TTC549 (cell line): ENCODE results near the gene PAX2.
A peak's percentile ranks its signal among the peaks of the same experiment; 100 is the strongest.

Experiments
- FAIRE-seq: peaks from 2 replicates; lab custom pipeline; 2012; peaks lifted over from hg19 to GRCh38; lab: Jason Lieb, UNC

Gene PAX2

DNA sequence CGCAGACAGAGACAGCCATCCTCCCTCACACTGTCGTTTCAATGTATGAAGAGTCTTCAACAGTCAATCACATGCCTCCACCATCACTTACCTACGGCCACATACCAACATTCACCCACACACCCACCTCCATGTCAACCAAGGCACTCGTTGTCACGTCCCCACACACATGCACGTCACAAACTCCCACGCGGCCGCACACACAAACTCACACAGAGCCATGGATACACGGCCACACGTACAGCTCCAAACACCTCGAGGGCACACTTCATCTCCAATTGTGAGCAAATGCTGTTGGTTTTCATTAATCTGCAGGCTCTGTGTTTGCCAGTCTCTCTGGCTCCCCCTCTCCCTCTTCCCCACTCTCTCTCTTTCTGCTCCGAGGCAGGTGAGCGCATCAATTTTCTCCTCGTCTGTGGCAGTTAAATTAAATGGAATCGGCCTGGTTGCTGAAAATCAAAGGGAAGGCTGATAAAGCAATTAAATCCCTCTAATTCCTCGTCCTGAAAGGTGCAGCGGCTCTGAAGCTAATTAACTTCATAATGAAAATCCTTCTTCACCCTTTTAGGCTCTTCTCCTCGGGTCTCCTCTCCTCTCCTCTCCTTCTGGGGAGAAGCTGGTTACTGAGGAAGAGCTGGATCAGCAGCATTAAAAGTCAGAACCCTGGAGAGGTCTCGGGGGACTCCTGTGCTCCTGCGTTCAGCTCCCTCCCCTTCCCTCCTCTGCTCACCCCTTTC, 113.5 kb downstream of the PAX2 start:
- FAIRE-seq = no peak

DNA sequence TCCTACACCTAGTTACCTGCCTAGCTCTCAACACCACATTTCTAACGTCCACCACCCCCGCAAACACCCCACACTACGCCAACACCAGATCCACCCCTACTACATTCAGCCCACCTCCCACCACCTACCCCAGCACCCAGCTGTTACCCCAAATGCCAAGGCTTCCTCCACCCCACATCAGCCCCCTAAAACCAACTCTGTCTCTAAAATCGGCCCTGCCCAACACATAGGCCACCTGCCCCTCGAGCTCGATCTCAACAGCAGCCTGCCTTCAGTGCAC, 114.0 kb downstream of the PAX2 start:
- no peak for FAIRE-seq

DNA sequence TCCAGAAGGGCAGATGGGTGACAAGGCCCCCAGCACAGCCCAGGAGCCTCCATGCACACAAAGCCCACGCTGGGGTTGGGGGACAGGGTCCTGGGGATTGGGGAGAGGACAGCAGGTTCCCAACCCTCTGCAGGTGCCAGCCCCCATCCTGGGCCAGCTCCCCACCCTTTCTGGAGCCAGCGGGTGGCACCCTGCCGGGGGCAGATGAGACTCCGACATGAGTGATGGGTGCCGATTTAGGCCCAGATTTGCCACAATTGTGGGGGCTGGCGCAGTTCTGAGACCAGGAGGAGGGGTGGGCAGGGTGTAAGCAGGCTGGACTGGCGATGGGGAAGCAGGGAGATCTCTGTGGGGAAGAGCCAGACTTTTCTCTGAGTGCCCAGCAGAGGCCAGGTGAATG, 118.1 kb downstream of the PAX2 start:
- no peak for FAIRE-seq

DNA sequence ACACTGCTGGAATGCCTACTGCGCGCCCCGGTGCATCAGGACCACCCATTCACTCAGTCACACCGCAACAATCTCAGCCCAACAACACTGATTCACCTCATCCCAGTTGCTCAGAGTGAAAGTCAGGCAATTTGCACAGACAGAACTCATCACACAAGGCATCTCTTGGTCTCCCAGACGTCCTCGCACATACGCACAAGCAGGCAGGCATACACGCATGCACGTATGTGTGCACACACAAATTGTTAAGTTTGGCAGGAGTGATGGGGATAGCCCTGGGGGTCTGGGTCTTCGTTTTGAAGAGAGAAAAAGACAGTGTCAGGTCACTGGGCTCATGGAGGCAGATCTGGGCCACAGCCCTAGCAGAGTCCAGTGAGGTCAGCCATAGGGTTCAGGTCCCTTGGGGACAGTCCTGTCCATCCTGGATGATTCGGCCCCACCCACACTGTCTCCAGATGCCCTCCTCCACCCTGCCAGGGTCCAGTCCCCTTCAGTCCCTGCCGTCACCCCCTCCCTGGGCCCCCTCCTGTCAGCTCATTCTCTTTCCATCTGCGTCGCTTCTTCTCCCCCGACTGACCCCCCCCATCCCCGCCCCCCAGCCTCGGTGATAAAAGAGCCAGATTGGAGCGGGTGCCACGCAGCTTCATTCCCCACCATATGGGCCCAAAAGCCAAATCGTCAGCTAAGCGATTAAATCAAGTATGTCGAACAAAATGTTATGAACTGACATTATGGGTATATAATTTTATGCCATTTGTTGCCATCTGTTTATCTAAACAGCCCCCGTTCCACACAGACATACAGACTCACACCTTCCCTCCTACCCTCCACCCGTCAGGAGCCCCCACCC, 118.9 kb downstream of the PAX2 start:
- no peak for FAIRE-seq

DNA sequence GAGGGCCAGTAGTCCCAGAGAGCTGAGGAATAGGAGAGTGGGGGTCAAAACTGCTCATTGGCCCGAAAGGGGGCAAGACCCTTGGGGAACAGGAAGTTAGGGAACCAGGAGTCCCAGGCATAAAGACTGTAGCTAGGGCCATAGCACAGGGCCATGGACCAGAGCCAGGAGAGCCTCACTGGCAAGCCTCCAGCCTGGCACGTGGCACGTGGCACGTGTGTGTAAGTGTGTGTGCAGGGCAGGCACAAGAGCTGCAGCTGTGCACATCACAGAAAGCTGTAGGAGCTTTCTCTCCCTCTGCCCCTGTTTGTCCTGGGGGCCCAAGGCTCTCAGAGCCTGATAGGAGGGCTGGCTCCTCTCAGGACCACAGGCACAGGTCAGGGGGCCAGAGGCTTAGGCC, 119.6 kb downstream of the PAX2 start:
- no peak for FAIRE-seq

DNA sequence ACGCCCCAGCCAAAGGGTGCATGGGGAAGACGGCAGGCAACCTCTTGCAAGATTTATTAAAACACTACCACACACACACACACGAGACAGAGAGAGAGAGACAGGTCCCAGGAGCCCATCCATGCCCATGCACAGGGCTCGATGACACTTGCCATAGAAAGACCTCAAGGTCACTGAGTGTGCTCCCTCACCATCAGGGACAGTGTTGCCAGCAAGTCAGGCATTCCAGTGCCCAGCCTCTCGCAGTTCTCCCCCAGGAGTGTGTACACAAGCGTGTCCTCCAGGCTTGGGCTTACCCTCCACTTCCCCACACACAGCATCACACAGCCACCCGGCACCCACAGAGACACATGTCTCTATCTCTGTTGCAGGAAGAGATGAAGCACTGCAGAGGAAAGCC, 120.6 kb downstream of the PAX2 start:
- FAIRE-seq = no peak

DNA sequence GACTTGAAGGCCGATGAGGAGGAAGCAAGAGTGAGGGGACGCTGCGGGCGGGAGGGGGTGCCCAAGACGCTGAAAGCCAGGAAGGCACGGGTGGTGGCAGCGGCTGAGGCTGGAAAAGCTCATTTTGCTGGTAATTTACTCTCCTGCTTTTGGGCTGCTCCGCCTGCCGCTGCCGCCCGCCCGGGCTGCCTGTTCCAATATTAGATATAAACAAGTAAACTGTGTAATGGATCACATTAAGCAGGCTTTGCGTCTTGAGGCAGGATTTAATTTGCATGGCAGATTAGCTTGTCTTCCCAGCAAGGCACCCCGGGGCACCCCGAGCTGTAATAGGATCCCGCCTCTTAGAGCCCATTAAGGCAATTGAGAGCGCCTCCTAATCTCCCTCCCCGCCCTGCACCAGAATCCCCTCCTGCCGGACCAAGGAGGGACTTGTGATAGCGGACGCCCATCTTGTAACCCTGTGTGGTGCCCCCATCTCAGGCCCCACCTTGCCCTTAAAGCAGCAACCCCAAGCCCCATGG, 121.3 kb downstream of the PAX2 start:
- FAIRE-seq = no peak

DNA sequence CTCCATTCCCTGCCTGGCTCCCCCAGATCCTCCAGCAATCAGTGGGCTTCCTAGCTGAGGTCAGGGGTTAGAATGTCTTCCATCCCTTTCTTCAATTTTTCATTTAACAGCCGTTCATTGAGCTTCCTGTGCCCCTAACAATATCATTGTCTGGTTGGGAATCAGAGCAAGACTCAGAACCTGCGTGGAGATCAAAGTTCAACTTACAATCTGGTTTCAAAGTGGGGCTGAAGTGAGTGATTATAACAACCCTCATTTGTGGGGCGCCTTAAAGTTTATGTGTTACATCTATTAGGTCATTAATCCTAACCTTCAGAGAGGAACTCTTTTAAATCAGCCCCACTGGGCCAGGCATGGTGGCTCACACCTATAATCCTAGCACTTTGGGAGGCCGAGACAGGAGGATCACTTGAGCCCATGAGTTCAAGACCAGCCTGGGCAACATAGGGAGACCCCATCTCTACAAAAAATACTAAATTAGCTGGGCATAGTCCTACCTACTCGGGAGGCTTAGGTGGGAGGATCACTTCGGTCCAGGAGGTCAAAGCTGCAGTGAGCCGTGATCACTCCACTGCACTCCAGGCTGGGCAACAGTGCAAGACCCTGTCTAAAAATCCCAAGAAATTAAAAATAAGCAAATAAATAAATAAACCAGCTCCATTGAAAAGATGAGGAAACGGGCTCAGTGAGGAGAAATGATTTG, 122.0 kb downstream of the PAX2 start:
- no peak for FAIRE-seq

DNA sequence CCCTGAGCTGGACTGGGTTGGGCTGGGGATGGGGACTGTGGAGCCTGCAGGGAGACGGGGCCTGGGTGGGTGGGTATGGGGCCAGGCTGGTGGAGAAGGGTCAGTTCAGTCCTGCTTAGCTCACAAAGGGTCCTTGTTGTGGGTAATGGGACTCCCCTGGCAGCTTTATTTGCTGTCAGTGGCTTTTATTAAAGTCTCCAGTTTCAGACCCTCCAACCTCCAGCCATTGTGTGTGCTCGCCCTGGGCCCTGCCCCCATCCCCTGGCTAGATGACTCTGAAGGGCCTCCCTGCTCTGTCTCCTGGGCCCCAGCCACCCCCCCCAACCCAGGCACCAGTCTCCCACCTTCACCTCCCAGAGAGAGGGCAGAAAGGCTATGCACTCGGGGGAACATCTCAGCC, 123.0 kb downstream of the PAX2 start:
- no peak for FAIRE-seq

DNA sequence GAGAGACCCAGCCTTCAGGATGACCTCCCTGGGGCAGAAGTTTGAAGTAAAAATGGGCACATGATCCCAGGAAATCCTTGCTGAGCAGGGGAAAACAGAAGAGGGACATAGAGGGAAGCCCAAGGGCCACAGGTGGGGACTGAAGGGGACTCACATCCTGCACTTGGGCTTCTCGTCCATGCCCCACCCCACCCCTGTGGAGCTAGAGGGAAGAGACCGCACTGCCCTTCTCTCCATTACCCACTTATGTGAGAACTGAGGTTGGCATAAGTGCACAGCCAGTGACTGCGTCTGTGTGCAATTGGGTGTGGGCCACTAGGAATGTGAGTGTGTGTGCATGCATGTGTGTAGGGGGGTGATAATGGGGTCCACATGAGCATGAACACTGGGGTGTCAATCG, 124.0 kb downstream of the PAX2 start:
- no peak for FAIRE-seq

DNA sequence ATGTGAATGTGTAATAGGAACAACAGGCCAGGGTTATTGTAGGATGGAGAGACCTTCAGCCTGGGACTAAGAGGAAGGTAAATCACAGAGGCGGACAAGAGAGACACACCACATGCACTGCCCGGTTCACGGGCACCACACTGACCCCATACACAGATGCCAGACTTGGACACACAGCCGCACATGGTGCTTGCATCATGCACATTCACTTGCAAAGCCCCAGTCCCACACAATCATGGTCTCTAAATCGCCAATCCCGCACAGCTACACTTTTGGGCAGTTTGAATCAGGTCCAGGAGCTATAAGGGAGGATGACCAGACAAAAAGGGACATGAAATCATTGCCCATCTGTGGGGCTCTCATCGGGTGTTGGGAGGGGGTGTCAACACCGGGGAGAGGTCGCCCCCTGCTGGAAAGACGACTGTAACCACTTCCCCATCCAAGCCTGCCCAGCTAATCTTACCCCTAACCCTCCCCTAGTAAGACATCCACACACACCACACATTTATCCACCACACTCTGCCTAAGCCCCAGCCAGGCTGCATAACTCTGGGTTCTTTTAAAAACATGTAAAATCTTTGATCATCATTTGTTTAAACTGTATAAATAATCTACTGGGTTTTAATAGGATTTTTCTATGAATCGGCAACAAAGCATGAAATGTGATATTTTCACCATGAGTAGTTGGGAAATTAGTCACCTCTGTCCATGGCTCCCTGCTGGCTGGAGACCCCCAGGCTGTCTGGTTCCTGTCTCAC, 126.8 kb downstream of the PAX2 start:
- FAIRE-seq = peak; percentile 29

DNA sequence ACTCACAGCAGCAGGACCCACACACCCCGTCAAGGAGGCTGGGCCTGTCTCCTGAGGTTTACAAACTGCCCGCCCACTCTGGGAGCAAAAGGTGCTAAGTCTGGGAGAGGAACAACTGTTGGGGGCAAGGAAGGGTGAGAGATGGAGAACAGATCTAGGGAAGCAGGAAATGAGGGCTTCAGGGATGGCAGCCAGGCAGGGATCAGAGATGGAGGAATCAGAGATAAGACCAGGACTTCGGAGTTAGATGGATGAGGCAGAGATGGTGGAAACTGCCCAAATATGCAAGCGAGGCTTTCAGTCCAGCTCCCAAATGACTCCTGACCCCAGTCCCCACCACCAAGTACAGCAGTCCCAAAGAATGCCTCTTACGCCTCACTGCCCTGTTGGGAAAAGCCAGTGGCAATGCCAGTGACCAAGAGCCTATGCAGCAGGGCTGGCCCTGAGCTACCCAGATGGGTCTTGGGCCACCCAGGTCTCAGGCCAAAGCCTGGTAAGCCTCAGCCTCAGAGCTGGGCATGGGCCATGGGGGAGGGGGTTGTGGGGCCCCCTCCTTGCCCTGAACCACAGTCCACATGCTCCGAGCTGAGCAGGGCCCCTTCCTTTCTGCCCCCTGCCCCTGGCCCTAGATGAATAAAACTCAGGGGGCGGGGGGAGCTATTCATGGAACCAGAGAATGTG, 127.9 kb downstream of the PAX2 start:
- FAIRE-seq = no peak

DNA sequence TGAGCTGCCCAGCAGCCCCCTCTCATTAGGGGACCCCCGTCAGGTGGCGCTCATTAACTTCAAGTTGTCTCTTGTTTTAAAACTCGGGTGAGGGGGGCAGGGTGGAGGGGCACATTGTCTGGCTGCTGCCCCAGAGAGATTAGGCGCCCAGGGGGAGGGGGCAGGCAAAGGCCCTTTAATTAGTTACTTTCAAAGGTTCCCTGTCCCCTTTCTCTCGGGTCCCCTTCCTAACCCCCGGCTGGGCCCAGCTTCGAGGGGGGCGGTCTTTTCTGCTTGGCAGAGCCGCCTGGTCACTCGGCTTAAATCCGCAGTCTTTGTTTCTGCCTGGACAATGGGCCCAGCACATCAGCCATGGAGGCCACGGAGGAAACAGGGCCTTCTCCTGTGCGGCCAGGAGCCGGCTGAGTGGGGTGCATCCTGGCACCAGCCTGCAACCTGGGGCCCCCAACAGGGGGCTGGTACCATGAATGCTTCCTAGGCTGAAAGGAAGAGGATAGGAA, 128.5 kb downstream of the PAX2 start:
- no peak for FAIRE-seq

DNA sequence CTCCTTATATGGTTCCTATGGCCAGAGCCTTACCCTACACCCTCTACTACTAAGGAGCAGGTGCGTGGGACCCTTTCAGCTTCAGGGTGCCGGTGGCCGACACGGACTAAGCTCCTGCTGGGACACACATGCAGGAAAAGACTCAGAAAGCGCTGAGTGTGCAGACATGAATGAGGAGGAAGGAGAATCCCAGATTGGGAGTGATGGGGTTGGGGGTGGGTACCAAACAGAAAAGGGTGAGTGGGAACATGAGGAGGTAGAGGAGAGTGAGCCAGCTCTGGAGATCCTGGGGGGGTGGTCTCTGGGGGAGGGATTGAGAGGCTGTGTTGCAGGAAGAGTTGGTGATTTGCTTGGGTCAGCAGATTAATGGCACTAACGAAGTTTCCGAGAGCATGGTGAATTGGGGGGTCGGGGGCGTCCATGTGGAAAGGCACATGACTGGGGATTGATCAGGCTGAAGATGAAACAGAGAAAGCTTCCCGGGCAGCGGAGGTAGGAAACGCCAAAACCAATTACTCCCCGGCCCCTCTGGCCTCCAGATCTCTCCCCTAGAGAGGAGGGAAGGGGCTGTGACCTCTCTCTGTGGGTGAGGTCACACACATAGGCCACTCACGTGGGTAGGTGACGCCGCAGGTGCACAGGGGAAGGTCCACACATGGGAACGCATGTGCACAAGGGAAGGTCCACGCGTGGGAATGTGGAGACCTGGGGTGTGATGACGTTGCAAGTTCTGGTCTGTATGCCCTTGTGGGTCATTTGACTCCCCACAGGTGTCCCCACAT, 129.5 kb downstream of the PAX2 start:
- FAIRE-seq = no peak

DNA sequence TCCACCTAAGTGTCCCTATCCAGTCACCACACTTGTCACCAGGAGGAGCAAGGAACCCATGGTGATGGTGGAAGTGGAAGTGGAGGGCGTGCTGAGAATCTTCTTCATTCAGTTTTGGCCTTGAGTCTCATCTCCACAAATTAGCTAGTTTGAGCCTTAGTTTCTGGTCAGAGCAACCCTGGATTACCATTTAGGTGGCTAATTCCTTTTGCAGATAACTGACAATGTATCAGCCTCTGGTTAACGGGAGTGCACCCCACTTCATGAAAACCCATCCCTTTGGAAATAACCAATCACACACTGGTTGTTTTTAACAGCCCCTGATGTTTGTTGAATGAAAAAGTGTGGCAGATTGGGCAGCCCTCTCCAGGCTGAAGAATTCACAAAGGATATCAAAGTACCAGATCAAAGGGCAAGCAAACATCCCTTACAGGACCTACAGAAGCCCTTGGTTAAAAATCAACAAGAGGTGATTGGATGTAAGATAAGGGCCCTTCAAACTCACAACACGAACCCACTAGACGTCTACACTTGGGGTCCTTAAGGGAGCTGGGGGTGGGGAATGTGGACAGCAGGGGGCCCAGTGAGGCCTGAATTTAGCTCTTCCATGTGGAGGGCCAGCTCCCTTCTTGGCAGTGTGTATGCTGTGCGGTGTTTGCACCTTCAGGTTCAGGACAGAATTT, 130.2 kb downstream of the PAX2 start:
- no peak for FAIRE-seq

DNA sequence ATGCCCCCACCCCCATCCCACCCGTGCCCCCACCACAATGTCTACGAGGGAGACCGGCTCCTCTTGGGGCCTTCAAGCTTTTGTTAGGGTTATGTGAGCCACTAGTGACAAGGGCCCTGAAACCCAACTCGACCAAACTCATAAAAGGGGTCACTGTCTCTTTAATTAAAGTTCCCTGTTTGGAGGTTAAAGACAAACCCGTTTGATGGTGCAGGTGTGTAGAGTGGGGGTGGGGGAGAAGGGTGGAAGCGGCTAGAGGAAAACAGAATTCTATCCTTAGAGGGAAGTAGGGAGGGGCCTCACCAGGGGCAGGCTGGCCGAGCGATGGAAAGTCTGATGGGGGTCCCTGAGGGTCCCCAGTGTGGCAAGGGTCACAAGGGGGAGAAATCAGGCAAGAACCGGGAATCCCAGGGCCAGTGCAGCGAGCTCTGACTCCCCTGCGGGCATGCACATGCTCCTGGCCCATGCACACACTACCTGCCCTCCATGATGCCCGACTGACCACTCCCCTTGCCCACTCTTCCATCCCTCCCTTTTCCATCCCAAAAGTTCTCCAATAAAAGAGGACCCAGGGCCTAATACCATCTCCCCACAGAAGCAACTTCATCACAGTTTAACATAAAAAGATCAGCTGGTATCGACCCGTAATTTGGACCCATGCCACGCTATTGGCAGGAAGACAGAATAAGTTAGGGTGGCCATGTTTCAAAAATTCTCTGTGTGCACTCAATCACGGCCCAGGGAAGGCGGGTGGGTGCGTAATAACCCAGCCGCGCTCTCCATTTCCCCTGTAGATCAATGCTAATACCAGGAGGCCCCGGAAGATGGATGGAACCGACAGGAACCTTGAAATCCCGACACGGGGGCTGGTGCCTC, 131.4 kb downstream of the PAX2 start:
- FAIRE-seq = no peak

DNA sequence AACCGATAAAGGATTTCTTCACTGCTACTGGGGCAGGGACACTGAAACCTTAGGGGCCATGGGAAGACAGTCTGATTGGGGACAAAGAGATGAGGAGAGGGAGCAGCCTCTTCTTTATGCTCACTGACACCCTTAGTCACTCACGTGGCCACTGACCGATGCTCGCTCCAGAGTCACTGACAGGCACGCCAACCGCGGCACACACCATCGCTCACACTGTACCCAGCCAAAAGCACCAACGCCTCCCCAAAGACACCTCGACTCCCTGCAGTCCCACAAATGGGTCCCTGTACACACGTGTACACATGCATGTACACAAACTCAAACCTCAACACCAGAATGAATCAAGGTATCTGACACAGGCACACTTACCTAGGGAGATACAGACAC, 132.1 kb downstream of the PAX2 start:
- no peak for FAIRE-seq

DNA sequence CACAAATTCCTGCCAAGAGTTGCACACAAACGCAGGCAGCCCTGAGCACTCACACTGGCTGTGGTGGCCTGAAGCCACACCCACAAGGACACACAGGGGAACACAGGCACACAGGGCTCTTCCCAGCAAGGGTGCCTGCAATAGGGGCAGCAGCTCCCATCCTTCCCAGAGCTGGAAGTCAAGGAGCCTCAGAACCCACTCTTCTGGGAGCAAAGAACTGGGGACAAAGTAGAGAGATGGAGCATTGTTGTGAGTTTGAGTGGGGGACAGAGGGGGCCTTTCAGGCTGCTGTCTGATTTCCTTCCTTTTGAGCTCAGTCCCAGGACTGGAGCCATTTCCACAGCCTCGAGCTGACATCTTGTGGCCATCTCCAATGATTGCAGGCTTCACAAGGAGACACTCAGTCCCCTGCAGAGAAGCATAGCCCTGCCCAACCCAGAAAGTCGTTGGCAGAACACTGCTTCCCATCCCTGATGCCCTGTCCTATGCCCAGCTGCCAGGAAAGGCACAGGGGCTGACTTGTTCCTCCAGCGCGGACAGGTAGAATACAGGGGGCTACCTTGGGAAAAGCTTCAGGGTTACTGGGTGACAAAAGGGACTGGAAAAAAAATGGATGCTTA, 133.0 kb downstream of the PAX2 start:
- peak; percentile 49 for FAIRE-seq
